Spleen (tissue), 7 donors: Measurements from ENCODE around the gene AIRE.

Experiments
- CTCF ChIP-seq, 11 experiments: fragments of 200-600 bp in 7 of 11; fragments of 450-650 bp in 4 of 11; sonication (generic) in 4 of 11; IDR thresholded peaks in 8 of 11; conservative IDR thresholded peaks in 3 of 11; 1 replicate in 7 of 11; 2 replicates in 4 of 11; pipeline versions ENCODE4 v1.4.0 to v1.8.0; 2016 to 2021; ENCODE audit warnings: antibody characterized with exemption in 11 of 11, inconsistent platforms in 4 of 11, mild to moderate bottlenecking in 1 of 11
- POLR2A ChIP-seq, 3 donors: fragments of 450-650 bp; IDR thresholded peaks; one replicate each; pipeline ENCODE4 v1.5.1; 2017; ENCODE audit warnings: antibody characterized with exemption in 3 of 3, mild to moderate bottlenecking in 1 of 3
- POLR2AphosphoS5 ChIP-seq, 3 donors: sonication (generic); formaldehyde crosslinking; IDR thresholded peaks; one replicate each; pipeline ENCODE4 v1.5.1; 2017; ENCODE audit warnings: antibody characterized with exemption in 3 of 3
- donor health status: DM: no; HTN: no; CAD: no; lungs with moderate emphysema.
- donor health status: DM: no; HTN: no; CAD: no.
- donor health status: DM: no; HTN: no; CAD: no.

DNA sequence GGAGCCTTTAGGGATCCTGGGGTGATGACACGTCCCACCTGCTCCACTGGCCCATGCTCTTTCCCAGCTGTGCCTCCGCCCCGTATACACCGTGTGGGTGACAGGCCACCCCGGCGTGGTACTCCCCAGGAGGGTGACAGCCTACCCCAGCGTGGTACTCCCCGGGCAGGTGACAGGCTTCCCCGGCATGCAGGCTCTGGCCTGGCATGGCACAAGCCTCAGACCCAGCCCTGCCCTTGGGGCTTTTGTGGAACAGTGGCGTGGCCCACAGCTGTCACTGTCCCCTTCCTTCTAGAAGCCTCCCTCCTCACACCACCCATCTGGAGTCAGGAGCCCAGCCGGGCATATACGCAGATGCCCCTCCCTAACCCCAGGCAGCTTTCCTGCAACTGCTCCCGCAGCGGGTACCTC is 9.5 kb downstream of the AIRE start:
- TF ChIP-seq POLR2A (IDR thresholded peaks at IDR 0.05): no peak
- no peak for TF ChIP-seq CTCF (IDR thresholded peaks at IDR 0.05 in 8 of 11, conservative IDR thresholded peaks at IDR 0.05 in 3 of 11)
- no peak for TF ChIP-seq POLR2AphosphoS5 (IDR thresholded peaks at IDR 0.05)
